IMR-90 (cell line): Measurements from ENCODE around the gene RP2.

Source experiments
- BHLHE40 ChIP-seq: fragments of 150-350 bp; IDR thresholded peaks from 2 replicates; pipeline ENCODE4 v1.6.1; 2016; ENCODE audit warnings: mild to moderate bottlenecking, low read depth, low read length
- CHD1 ChIP-seq: IDR thresholded peaks from 2 replicates; pipeline ENCODE4 v1.6.1; 2012; ENCODE audit warnings: low read depth, low read length, improper control_type of control experiment
- FOS ChIP-seq: fragments of 150-350 bp; IDR thresholded peaks from 2 replicates; pipeline ENCODE4 v1.6.1; 2016; ENCODE audit warnings: low read depth, low read length
- MXI1 ChIP-seq: IDR thresholded peaks from 2 replicates; pipeline ENCODE4 v1.6.1; 2012; ENCODE audit warnings: low read depth, mild to moderate bottlenecking, low read length, moderate library complexity, borderline replicate concordance
- POLR2A ChIP-seq: IDR thresholded peaks from 2 replicates; pipeline ENCODE4 v1.6.1; 2012; ENCODE audit warnings: mild to moderate bottlenecking, low read depth, low read length
- RAD21 ChIP-seq: IDR thresholded peaks from 2 replicates; pipeline ENCODE4 v1.6.1; 2012; ENCODE audit warnings: low read length, improper control_type of control experiment
- RFX5 ChIP-seq: IDR thresholded peaks from 2 replicates; pipeline ENCODE4 v1.8.0; 2012; ENCODE audit warnings: low read depth, mild to moderate bottlenecking, low read length, moderate library complexity
- SMC3 ChIP-seq: fragments of 150-350 bp; IDR thresholded peaks from 2 replicates; pipeline ENCODE4 v1.6.1; 2016; ENCODE audit warnings: low read depth, mild to moderate bottlenecking, antibody characterized with exemption, low read length, moderate library complexity
- TF ChIP-seq, protein P1 (sequence below): conservative IDR thresholded peaks from 2 replicates; pipeline ENCODE4 v1.5.1; 2012; ENCODE audit warnings: mild to moderate bottlenecking, low read depth, low read length, improper control_type of control experiment
- TF ChIP-seq, protein P2 (sequence below): fragments of 150-350 bp; IDR thresholded peaks from 2 replicates; pipeline ENCODE4 v1.6.1; 2017; ENCODE audit warnings: mild to moderate bottlenecking, antibody characterized with exemption, low read length, low read depth
- TF ChIP-seq, protein P3 (sequence below): fragments of 150-350 bp; IDR thresholded peaks from 2 replicates; pipeline ENCODE4 v1.6.1; 2016; ENCODE audit warnings: low read depth, mild to moderate bottlenecking, low read length, moderate library complexity, borderline replicate concordance

DNA sequence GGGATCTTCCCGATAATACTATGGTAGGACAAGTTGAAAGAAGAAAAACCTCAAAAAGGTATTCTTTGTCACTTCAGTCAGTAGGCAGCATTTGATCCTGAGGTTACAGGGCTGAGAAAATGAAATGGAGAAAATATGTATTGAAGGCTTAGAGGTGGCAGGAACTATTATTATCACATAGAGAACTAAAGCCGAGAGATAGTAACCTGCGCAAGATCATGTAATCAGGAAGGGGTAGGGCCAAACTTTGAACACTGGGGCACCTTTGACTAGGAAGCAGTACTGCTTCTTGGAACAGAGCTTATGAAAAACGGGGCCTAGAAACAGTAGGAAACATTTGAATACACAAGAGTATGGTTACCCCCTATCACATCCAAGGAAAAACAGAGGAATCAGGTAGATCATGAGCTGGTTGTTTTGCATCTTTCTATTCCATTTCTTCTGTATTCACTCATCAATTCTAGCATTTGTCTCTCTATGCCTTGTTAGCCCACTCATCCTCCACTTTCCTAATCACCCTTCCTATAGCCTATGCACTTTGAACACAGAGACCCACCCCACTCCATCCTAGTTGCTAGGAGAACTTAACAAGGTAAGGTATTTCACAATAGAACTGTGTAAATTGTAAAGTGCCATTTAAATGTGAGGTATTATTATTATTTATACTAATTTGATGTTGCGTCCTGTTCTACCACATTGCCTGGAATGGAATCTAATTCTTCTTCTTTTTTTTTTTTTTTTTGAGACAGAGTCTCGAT, 43.3 kb upstream of the RP2 start:
- no peak for TF ChIP-seq BHLHE40
- TF ChIP-seq, protein P1, sequence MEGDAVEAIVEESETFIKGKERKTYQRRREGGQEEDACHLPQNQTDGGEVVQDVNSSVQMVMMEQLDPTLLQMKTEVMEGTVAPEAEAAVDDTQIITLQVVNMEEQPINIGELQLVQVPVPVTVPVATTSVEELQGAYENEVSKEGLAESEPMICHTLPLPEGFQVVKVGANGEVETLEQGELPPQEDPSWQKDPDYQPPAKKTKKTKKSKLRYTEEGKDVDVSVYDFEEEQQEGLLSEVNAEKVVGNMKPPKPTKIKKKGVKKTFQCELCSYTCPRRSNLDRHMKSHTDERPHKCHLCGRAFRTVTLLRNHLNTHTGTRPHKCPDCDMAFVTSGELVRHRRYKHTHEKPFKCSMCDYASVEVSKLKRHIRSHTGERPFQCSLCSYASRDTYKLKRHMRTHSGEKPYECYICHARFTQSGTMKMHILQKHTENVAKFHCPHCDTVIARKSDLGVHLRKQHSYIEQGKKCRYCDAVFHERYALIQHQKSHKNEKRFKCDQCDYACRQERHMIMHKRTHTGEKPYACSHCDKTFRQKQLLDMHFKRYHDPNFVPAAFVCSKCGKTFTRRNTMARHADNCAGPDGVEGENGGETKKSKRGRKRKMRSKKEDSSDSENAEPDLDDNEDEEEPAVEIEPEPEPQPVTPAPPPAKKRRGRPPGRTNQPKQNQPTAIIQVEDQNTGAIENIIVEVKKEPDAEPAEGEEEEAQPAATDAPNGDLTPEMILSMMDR: no peak
- TF ChIP-seq POLR2A: no peak
- TF ChIP-seq MXI1: no peak
- no peak for TF ChIP-seq RFX5
- no peak for TF ChIP-seq SMC3
- TF ChIP-seq, protein P2, sequence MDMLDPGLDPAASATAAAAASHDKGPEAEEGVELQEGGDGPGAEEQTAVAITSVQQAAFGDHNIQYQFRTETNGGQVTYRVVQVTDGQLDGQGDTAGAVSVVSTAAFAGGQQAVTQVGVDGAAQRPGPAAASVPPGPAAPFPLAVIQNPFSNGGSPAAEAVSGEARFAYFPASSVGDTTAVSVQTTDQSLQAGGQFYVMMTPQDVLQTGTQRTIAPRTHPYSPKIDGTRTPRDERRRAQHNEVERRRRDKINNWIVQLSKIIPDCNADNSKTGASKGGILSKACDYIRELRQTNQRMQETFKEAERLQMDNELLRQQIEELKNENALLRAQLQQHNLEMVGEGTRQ: no peak
- TF ChIP-seq, protein P3, sequence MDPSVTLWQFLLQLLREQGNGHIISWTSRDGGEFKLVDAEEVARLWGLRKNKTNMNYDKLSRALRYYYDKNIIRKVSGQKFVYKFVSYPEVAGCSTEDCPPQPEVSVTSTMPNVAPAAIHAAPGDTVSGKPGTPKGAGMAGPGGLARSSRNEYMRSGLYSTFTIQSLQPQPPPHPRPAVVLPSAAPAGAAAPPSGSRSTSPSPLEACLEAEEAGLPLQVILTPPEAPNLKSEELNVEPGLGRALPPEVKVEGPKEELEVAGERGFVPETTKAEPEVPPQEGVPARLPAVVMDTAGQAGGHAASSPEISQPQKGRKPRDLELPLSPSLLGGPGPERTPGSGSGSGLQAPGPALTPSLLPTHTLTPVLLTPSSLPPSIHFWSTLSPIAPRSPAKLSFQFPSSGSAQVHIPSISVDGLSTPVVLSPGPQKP: no peak
- TF ChIP-seq RAD21: no peak
- no peak for TF ChIP-seq FOS
- no peak for TF ChIP-seq CHD1
